Heart right ventricle (tissue), 16 donors: ENCODE results near the gene COL21A1. TPM values are rescaled to one million over a fixed set of nuclear protein-coding genes. Genes with fewer than 3 reads are reported as not detected.

Source experiments
- ATAC-seq, 8 donors: fragments of 200-7000 bp; cut with Tn5 transposase; one replicate each; pipeline ENCODE4 v1.9.1; 2020; ENCODE audit warnings: mild to moderate bottlenecking in 8 of 8, moderate library complexity in 8 of 8, moderate number of reproducible peaks in 1 of 8
- DNase-seq, 2 donors: peaks; one replicate each; pipeline ENCODE4 v3.0.0-alpha.2; 2020
- H3K27ac ChIP-seq, 10 donors: fragments of 200-600 bp; sonication (generic) in 2 of 10; one replicate each; pipeline versions ENCODE4 v1.5.0 to v1.8.0; 2020 to 2022; ENCODE audit warnings: mild to moderate bottlenecking in 3 of 10
- H3K27me3 ChIP-seq, 7 donors: fragments of 200-600 bp; one replicate each; pipeline ENCODE4 v1.8.0; 2021 to 2022; ENCODE audit warnings: mild to moderate bottlenecking in 2 of 7
- H3K36me3 ChIP-seq, 9 donors: fragments of 200-600 bp; sonication (generic) in 1 of 9; one replicate each; pipeline versions ENCODE4 v1.5.0 to v1.8.0; 2020 to 2022; ENCODE audit warnings: mild to moderate bottlenecking in 2 of 9
- H3K4me1 ChIP-seq, 9 donors: fragments of 200-600 bp; sonication (generic) in 1 of 9; one replicate each; pipeline versions ENCODE4 v1.5.0 to v1.8.0; 2020 to 2022; ENCODE audit warnings: mild to moderate bottlenecking in 4 of 9
- H3K4me3 ChIP-seq, 10 donors: fragments of 200-600 bp; sonication (generic) in 2 of 10; one replicate each; pipeline versions ENCODE4 v1.5.0 to v1.8.0; 2020 to 2022; ENCODE audit warnings: mild to moderate bottlenecking in 7 of 10, moderate library complexity in 2 of 10
- H3K9me3 ChIP-seq, 11 donors: fragments of 200-600 bp in 10 of 11; sonication (generic) in 2 of 11; one replicate each; pipeline versions ENCODE4 v1.5.0 to v1.8.0; 2013 to 2022; ENCODE audit warnings: mild to moderate bottlenecking in 2 of 11, control low read depth in 1 of 11, moderate library complexity in 1 of 11
- WGBS, 2 donors: extraction: QIAGEN DNeasy Blood & Tissue Kit; methylation state at CpG; one replicate each; pipeline ENCODE4 v1.1.7; 2013; ENCODE audit warnings: inconsistent platforms in 1 of 2; 5-methylcytosine and 5-hydroxymethylcytosine counted together
- intact Hi-C, 10 donors: fragments of 100-400 bp; cut with DNase I; formaldehyde crosslinking; loops; one replicate each; pipeline versions ENCODE4 v1.11.1 to v1.14.2; 2022
- polyA plus RNA-seq, 2 donors: library from polyadenylated mRNA; stranded (reverse); fragments of 200-250 nt; gene quantifications; one replicate each; pipeline ENCODE4 v1.2.3, GENCODE V29; 2013
- total RNA-seq, 10 donors: library from RNA; stranded (reverse); fragmentation: NEBNext Ultra II Directional in 3 of 10; extraction: Animal tissue kit (Norgen Biotek cat#: 25700) in 3 of 10; gene quantifications; one replicate each; pipeline versions ENCODE4 v1.2.1 to v1.2.4, GENCODE V29; 2021 to 2023
- TF ChIP-seq, protein P1 (sequence below), 9 donors: fragments of 200-600 bp; sonication (generic) in 2 of 9; IDR thresholded peaks; one replicate each; pipeline versions ENCODE4 v1.5.0 to v1.8.0; 2021 to 2022; ENCODE audit warnings: antibody characterized with exemption in 9 of 9, mild to moderate bottlenecking in 5 of 9, moderate library complexity in 1 of 9
- donor health status: Arrhythmogenic right ventricular cardiomyopathy.
- donor health status: ischemic (EF 13 %, LVEDD 7.1; RV severe dilation, severe dysfunction).
- donor health status: healthy with polysubstance abuse.
- donor health status: DM: no; HTN: yes; CAD: no.
- donor health status: DM: no; HTN: no; CAD: no.
- donor health status: ischemic (EF 25% LVEDD 6.9; RV normal size, moderate dysfunction).
- donor health status: ischemic (EF 25% LVEDD 5.7; RV mildly dilated, moderate dysfunction).
- donor health status: healthy.
- donor health status: DM: yes; HTN: yes; CAD: no.
- donor health status: Ischemic cardiomyopathy.
- donor health status: ischemic (EF 35%, LVEDD 5.7; RV mildly dilated, moderate dysfunction).
- donor health status: nonischemic (EF 11% LVEDD 7.7; RV severe dilation, severe dysfunction).
- donor health status: DM: yes; HTN: yes; CAD: no.
- donor health status: PGD.
- donor health status: ischemic (EF 29% LVEDD 5.4; RV normal size, mild dysfunction).
- donor health status: nonischemic (EF 23%, LVEDD 6.1; RV moderate dilation, normal function).

Gene COL21A1
- total and polyA plus RNA-seq, 12 donors: 11.0 to 171 (median 69.9) TPM

DNA sequence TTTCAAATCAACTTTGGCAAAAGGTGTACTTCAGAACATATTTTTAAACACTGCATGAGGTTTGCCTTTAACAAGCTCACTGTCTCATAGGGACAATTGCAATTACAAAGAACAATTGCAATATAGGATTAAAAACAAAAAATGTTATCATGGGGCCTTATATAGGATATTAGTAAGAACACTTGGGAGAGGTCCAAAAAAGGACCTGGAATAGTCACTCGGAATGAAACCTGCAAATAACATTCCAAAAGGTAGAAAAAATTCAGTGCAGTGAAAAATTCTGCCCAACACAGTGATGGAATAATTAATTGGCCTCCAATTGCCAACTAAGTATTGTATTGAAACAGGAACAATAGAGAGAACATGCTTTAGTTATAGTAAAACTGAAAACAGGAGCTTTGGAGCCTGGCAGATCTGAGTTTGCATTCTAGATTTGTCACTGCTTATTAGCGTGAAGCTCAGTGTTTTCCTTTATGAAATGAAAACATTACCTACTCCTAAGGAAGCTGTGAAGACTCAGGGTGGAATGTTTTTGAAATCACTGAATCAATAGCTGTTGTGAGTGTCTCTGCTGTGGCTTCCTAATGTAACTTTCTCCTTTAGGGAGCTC lies 199.3 kb downstream of the COL21A1 start:
- Histone ChIP-seq H3K4me1 (peaks cover 0 to 14% (median 0%) of the 10 kb centered on the region in 9 donors), H3K27me3 (no peaks in the 10 kb centered on the region), H3K36me3 (no peaks in the 10 kb centered on the region), H3K9me3 (no peaks in the 10 kb centered on the region), H3K4me3 (no peak overlapping the region), H3K27ac (no peak overlapping the region)
- DNase-seq (no peak), ATAC-seq (no peak)
- 77 to 78% methylated on average over 2 of the region's 2 CpGs for WGBS, 2 donors
- intact Hi-C loops: no loop called here
- TF ChIP-seq, protein P1, sequence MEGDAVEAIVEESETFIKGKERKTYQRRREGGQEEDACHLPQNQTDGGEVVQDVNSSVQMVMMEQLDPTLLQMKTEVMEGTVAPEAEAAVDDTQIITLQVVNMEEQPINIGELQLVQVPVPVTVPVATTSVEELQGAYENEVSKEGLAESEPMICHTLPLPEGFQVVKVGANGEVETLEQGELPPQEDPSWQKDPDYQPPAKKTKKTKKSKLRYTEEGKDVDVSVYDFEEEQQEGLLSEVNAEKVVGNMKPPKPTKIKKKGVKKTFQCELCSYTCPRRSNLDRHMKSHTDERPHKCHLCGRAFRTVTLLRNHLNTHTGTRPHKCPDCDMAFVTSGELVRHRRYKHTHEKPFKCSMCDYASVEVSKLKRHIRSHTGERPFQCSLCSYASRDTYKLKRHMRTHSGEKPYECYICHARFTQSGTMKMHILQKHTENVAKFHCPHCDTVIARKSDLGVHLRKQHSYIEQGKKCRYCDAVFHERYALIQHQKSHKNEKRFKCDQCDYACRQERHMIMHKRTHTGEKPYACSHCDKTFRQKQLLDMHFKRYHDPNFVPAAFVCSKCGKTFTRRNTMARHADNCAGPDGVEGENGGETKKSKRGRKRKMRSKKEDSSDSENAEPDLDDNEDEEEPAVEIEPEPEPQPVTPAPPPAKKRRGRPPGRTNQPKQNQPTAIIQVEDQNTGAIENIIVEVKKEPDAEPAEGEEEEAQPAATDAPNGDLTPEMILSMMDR (IDR thresholded peaks at IDR 0.05): no peak

DNA sequence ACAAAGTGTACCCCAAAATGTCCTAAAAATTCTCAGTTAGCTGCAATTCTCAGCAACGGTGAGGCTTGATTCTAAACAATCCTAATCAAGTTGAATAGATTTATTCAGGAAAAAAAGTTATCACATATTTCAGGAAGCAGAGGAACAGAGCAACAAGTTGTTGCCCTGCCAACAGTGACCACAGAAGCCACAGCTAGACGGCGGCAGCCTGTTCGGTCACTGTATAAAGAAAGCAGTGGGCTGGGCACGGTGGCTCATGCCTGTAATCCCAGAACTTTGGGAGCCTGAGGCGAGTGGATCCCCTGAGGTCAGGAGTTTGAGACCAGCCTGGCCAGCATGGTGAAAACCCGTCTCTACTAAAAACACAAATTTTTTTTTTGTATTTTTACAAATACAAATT lies 200.8 kb downstream of the COL21A1 start:
- peak in 4 of 8 donors; percentile 61 to 74 (median 64) for ATAC-seq
- no peaks in the 10 kb centered on the region for H3K36me3 ChIP-seq
- intact Hi-C loops: no loop called here
- H3K27me3 ChIP-seq: no peaks in the 10 kb centered on the region
- TF ChIP-seq, protein P1 (IDR thresholded peaks at IDR 0.05): no peak
- DNase-seq: peak; percentile 17 to 34
- peaks cover 0 to 14% (median 0%) of the 10 kb centered on the region in 9 donors for H3K4me1 ChIP-seq
- H3K9me3 ChIP-seq: no peaks in the 10 kb centered on the region
- 54% methylated on average over 7 of the region's 7 CpGs for WGBS, 2 donors
- H3K27ac ChIP-seq: peak overlapping the region in 1 of 10 donors; percentile 9
- H3K4me3 ChIP-seq: no peak overlapping the region

DNA sequence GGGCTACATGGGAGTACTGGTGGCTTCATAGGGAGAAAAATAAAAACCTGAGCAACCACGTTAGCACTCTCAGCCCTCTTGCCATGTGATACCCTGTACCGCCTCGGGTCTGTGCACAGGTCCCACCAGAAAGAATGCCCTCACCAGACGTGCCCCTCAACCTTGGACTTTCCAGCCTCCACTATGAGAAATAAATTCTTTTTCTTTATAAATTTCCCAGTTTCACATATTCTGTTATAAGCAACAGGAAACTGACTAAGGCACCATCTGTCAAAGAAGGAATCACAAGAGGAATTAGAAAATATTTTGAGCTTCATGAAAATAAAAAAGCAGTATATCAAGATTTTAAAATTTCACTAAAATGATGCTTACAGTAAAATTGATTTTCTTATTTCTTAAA lies 203.6 kb downstream of the COL21A1 start:
- WGBS, 2 donors: 87 to 92% methylated on average over 4 of the region's 4 CpGs
- intact Hi-C loops: no loop called here
- Histone ChIP-seq H3K9me3 (no peaks in the 10 kb centered on the region), H3K4me3 (no peak overlapping the region), H3K36me3 (no peaks in the 10 kb centered on the region), H3K27ac (no peak overlapping the region), H3K27me3 (no peaks in the 10 kb centered on the region), H3K4me1 (peaks cover 0 to 9% (median 0%) of the 10 kb centered on the region in 9 donors)
- no peak for DNase-seq
- TF ChIP-seq, protein P1 (IDR thresholded peaks at IDR 0.05): no peak
- no peak for ATAC-seq

DNA sequence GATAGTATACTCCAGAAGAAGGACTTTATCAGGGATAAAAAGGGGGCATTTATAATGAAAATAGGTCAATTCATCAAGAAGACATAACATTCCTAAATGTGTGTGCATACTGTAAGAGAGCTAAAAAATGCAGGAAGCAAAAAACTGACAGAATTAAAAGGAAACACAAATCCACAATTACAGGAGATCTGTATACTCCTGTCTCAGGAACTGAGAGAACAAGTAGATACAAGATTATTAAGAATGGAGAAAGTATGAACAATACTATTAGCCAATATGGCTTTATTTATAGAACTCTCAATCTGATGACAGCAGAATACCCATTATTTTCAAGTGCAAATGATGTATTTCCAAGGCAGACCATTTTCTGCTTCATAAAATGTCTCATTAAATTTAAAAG lies 204.3 kb downstream of the COL21A1 start:
- Histone ChIP-seq H3K27me3 (no peaks in the 10 kb centered on the region), H3K4me3 (no peak overlapping the region), H3K9me3 (no peaks in the 10 kb centered on the region), H3K27ac (no peak overlapping the region), H3K36me3 (no peaks in the 10 kb centered on the region), H3K4me1 (peaks cover 0 to 9% (median 0%) of the 10 kb centered on the region in 9 donors)
- TF ChIP-seq, protein P1 (IDR thresholded peaks at IDR 0.05): no peak
- no peak for DNase-seq
- intact Hi-C loops: no loop called here
- no peak for ATAC-seq
